Nephron (organoid): Measurements from ENCODE around the gene XAB2.

Source experiments
- H3K27ac Mint-ChIP-seq, 3 experiments: 2 replicates each; pipeline ENCODE4 v1.8.0; 2020; ENCODE audit warnings: mixed read lengths in 3 of 3, mild to moderate bottlenecking in 2 of 3, moderate library complexity in 1 of 3
- H3K27me3 Mint-ChIP-seq: 2 replicates; pipeline ENCODE4 v1.8.0; 2021; ENCODE audit warnings: low read depth, mild to moderate bottlenecking, moderate library complexity, mixed read lengths
- H3K36me3 Mint-ChIP-seq: 2 replicates; pipeline ENCODE4 v1.8.0; 2020; ENCODE audit warnings: low read depth, mixed read lengths
- H3K4me1 Mint-ChIP-seq: 2 replicates; pipeline ENCODE4 v1.8.0; 2020; ENCODE audit warnings: mixed read lengths
- H3K4me3 Mint-ChIP-seq, 3 experiments: 2 replicates each; pipeline ENCODE4 v1.8.0; 2020; ENCODE audit warnings: mild to moderate bottlenecking in 3 of 3, mixed read lengths in 3 of 3, moderate library complexity in 2 of 3
- H3K9me3 Mint-ChIP-seq: 2 replicates; pipeline ENCODE4 v1.8.0; 2020; ENCODE audit warnings: mixed read lengths
- TF ChIP-seq, protein P1 (sequence below), 3 experiments: fragments of 200-600 bp; sonication (generic); IDR thresholded peaks; one replicate each; pipeline ENCODE4 v1.5.0; 2021; ENCODE audit warnings: antibody characterized with exemption in 3 of 3; ENCODE audit not compliant: unreplicated experiment in 3 of 3

The XAB2 gene

DNA sequence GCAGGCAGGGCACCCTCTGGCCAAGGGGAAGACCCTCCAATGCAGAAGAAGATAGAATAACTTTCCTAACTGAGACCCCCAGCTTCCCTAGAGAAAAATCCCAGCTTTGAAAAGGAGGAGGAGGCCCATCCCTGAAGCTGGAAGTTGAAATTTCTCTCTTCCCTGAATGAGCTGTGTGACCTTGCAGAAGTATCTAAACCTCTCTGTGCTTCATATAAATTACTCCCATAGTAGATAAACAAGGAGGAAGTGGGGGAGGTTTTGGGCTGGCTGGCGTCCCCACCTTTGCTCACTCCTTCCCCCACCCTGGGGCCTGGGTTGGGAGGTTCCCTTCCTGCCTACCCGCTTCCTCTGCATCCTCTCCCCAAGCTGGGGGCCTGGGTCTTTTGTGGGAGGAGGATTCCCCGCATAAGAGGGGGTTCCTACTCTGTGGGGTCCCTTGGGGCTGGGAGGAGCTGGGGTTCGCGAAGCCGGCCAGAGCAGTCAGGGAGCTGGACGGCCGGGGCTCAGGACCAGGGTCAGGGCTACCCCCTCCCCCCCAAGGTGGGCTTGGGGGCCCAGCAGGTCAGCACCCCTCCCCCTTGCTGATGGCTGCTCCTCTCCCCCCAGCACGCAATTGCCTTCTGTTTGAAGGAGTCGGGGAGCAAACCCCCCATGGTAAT lies 22.0 kb downstream of the XAB2 start:
- no peak overlapping the region for H3K4me3 Mint-ChIP-seq
- H3K4me1 Mint-ChIP-seq, result no peaks in the 10 kb centered on the region
- H3K27me3 Mint-ChIP-seq, result no peaks in the 10 kb centered on the region
- H3K36me3 Mint-ChIP-seq, result peaks cover 4% of the 10 kb centered on the region
- no peaks in the 10 kb centered on the region for H3K9me3 Mint-ChIP-seq
- TF ChIP-seq, protein P1, sequence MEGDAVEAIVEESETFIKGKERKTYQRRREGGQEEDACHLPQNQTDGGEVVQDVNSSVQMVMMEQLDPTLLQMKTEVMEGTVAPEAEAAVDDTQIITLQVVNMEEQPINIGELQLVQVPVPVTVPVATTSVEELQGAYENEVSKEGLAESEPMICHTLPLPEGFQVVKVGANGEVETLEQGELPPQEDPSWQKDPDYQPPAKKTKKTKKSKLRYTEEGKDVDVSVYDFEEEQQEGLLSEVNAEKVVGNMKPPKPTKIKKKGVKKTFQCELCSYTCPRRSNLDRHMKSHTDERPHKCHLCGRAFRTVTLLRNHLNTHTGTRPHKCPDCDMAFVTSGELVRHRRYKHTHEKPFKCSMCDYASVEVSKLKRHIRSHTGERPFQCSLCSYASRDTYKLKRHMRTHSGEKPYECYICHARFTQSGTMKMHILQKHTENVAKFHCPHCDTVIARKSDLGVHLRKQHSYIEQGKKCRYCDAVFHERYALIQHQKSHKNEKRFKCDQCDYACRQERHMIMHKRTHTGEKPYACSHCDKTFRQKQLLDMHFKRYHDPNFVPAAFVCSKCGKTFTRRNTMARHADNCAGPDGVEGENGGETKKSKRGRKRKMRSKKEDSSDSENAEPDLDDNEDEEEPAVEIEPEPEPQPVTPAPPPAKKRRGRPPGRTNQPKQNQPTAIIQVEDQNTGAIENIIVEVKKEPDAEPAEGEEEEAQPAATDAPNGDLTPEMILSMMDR (IDR thresholded peaks at IDR 0.05; ENCODE audit: unreplicated experiment in 3 of 3), result no peak
- H3K27ac Mint-ChIP-seq, result no peak overlapping the region

DNA sequence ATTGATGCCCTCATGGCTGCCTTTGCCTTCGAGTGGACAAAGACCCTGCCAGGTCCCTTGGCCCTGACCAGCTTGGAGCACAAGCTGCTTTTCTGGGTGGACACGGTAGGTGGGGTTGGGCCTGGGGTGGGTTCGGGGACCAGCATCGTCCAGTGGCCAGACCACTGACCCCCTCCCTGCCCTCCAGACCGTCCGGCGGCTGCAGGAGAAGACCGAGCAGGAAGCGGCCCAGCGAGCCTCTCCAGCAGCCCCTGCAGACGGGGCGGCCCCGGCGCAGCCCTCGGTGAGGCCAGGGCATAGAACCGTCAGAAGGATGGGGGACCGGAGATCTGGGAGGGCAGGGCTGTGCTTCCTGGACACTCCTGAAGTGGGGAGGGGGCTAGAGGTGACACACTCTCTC lies 23.1 kb downstream of the XAB2 start:
- Mint-ChIP-seq H3K9me3 (no peaks in the 10 kb centered on the region), H3K4me1 (no peaks in the 10 kb centered on the region), H3K27ac (no peak overlapping the region), H3K4me3 (no peak overlapping the region), H3K36me3 (peaks cover 4% of the 10 kb centered on the region), H3K27me3 (no peaks in the 10 kb centered on the region)
- TF ChIP-seq, protein P1 (IDR thresholded peaks at IDR 0.05; ENCODE audit: unreplicated experiment in 3 of 3), result no peak

- H3K36me3 Mint-ChIP-seq, result peaks cover 4% of the 10 kb centered on the region
- H3K4me1 Mint-ChIP-seq, result no peaks in the 10 kb centered on the region
- no peaks in the 10 kb centered on the region for H3K27me3 Mint-ChIP-seq
- H3K9me3 Mint-ChIP-seq, result no peaks in the 10 kb centered on the region
- H3K4me3 Mint-ChIP-seq, result no peak overlapping the region
- no peak overlapping the region for H3K27ac Mint-ChIP-seq
- TF ChIP-seq, protein P1 (IDR thresholded peaks at IDR 0.05; ENCODE audit: unreplicated experiment in 3 of 3), result no peak
Measured at GRCh38 chr19:7605490-7606222, 23.7 kb downstream of the XAB2 start.

DNA sequence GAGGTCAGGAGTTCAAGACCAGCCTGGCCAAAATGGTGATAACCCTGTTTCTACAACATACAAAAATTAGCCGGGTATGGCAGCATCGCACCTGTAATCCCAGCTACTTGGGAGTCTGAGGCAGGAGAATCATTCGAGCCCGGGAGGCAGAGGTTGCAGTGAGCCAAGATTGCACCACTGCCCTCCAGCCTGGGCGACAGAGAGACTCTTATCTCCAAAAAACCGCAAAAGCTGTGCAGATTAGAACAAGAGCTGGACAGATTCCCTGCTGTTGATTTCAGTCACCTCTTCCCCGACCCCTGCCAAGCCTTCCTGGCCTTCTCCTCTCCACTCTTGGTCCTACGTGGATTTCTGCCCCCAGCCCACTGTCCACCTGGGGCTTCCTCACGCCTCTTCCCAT lies 25.4 kb downstream of the XAB2 start:
- TF ChIP-seq, protein P1 (IDR thresholded peaks at IDR 0.05; ENCODE audit: unreplicated experiment in 3 of 3), result no peak
- Mint-ChIP-seq H3K4me1 (no peaks in the 10 kb centered on the region), H3K27me3 (peaks cover under 1% of the 10 kb centered on the region), H3K36me3 (peaks cover 4% of the 10 kb centered on the region), H3K27ac (no peak overlapping the region), H3K9me3 (no peaks in the 10 kb centered on the region), H3K4me3 (no peak overlapping the region)

DNA sequence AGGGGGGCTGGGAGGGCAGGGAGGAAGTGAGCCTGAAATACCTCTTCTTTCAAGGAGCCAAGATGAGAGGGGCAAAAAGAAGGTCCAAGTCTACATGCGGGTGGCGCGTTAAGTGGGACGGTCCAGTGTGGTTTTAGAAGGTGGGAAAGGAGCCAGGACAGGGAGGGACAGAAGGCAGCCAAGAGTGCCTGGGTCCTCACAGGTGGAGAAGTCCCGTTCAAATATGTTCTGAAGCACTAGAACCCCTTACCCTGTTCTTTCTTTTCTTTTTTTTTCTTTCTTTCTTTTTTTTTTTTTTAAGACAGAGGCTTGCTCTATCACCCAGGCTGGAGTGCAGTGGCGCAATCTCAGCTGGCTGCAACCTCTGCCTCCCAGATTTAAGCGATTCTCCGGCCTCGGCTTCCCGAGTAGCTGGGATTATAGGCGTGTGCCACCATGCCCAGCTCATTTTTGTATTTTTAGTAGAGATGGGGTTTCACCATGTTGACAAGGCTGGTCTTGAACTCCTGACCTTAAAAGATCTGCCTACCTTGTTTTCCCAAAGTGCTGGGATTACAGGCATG lies 26.3 kb downstream of the XAB2 start:
- TF ChIP-seq, protein P1 (IDR thresholded peaks at IDR 0.05; ENCODE audit: unreplicated experiment in 3 of 3), result no peak
- no peaks in the 10 kb centered on the region for H3K4me1 Mint-ChIP-seq
- H3K9me3 Mint-ChIP-seq, result no peaks in the 10 kb centered on the region
- peaks cover 4% of the 10 kb centered on the region for H3K36me3 Mint-ChIP-seq
- no peak overlapping the region for H3K27ac Mint-ChIP-seq
- no peak overlapping the region for H3K4me3 Mint-ChIP-seq
- peaks cover 10% of the 10 kb centered on the region for H3K27me3 Mint-ChIP-seq
